K562 (cell line): ENCODE measurements around the gene APOO.

Source experiments
- RFX5 ChIP-seq: IDR thresholded peaks from 2 replicates; pipeline ENCODE4 v1.6.1; 2011; ENCODE audit warnings: low read depth, mild to moderate bottlenecking, improper control_type of control experiment, low read length
- SIN3A ChIP-seq, 2 experiments: fragments of 150-350 bp in 1 of 2; IDR thresholded peaks; 2 replicates each; pipeline ENCODE4 v1.6.1; 2011 to 2016; ENCODE audit warnings: borderline replicate concordance in 2 of 2, low read depth in 2 of 2, low read length in 2 of 2, mild to moderate bottlenecking in 2 of 2, moderate library complexity in 2 of 2; ENCODE audit not compliant: control insufficient read depth in 1 of 2
- ZNF23 ChIP-seq: fragments of 250-450 bp; sonication (Bioruptor Pico); IDR thresholded peaks from 2 replicates; pipeline ENCODE4 v1.4.0; 2020; ENCODE audit warnings: mild to moderate bottlenecking
- ZZZ3 ChIP-seq: fragments of 450-650 bp; IDR thresholded peaks from 2 replicates; pipeline ENCODE4 v1.6.1; 2016; ENCODE audit warnings: antibody characterized with exemption, mild to moderate bottlenecking, moderate library complexity
- TF ChIP-seq, protein P1 (sequence below): fragments of 450-650 bp; IDR thresholded peaks from 2 replicates; pipeline ENCODE4 v1.7.0; 2016; ENCODE audit warnings: borderline replicate concordance

DNA sequence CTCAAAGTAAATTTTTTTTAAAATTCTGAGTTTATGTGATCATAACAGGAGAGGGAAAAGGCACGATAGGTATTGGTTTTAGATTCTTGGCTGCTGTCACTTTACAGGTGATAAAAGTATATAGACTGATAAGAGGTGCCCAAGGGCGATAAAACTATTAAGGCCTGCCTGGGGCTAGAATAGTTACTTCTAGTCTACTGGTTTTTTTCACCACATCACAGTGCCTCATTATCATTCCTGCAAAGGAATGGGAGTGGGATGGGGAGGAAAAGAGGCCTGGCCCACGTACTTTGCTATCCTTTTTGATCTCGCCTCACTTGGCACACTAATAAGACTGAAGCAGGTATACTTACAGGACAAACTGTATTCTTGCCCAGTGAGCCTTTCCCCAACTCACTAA is 46.7 kb upstream of the APOO start:
- no peak for TF ChIP-seq ZZZ3
- TF ChIP-seq ZNF23 (CRISPR knock-in tag) = no peak
- TF ChIP-seq RFX5 = no peak
- TF ChIP-seq, protein P1, sequence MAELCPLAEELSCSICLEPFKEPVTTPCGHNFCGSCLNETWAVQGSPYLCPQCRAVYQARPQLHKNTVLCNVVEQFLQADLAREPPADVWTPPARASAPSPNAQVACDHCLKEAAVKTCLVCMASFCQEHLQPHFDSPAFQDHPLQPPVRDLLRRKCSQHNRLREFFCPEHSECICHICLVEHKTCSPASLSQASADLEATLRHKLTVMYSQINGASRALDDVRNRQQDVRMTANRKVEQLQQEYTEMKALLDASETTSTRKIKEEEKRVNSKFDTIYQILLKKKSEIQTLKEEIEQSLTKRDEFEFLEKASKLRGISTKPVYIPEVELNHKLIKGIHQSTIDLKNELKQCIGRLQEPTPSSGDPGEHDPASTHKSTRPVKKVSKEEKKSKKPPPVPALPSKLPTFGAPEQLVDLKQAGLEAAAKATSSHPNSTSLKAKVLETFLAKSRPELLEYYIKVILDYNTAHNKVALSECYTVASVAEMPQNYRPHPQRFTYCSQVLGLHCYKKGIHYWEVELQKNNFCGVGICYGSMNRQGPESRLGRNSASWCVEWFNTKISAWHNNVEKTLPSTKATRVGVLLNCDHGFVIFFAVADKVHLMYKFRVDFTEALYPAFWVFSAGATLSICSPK = no peak
- no peak for TF ChIP-seq SIN3A (IDR thresholded peaks at IDR 0.05; ENCODE audit: borderline replicate concordance in 2 of 2, control insufficient read depth in 1 of 2, low read depth in 2 of 2, low read length in 2 of 2)
